ENCODE measurements around the gene CAMSAP1.

CAMSAP1 gene

GRCh38 chr9:135768516-135769218 lies 138.7 kb downstream of the CAMSAP1 start:
- TF ChIP-seq, protein P1, sequence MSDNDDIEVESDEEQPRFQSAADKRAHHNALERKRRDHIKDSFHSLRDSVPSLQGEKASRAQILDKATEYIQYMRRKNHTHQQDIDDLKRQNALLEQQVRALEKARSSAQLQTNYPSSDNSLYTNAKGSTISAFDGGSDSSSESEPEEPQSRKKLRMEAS (IDR thresholded peaks at IDR 0.05): peak; percentile 53; the same call in 1 of the 2 replicates
- TF ChIP-seq CEBPB (IDR thresholded peaks at IDR 0.05): no peak

- no peak for TF ChIP-seq ZBTB7A (IDR thresholded peaks at IDR 0.05; ENCODE audit: low read depth)
- TF ChIP-seq NFIC (IDR thresholded peaks at IDR 0.05): no peak
- TF ChIP-seq, protein P2, sequence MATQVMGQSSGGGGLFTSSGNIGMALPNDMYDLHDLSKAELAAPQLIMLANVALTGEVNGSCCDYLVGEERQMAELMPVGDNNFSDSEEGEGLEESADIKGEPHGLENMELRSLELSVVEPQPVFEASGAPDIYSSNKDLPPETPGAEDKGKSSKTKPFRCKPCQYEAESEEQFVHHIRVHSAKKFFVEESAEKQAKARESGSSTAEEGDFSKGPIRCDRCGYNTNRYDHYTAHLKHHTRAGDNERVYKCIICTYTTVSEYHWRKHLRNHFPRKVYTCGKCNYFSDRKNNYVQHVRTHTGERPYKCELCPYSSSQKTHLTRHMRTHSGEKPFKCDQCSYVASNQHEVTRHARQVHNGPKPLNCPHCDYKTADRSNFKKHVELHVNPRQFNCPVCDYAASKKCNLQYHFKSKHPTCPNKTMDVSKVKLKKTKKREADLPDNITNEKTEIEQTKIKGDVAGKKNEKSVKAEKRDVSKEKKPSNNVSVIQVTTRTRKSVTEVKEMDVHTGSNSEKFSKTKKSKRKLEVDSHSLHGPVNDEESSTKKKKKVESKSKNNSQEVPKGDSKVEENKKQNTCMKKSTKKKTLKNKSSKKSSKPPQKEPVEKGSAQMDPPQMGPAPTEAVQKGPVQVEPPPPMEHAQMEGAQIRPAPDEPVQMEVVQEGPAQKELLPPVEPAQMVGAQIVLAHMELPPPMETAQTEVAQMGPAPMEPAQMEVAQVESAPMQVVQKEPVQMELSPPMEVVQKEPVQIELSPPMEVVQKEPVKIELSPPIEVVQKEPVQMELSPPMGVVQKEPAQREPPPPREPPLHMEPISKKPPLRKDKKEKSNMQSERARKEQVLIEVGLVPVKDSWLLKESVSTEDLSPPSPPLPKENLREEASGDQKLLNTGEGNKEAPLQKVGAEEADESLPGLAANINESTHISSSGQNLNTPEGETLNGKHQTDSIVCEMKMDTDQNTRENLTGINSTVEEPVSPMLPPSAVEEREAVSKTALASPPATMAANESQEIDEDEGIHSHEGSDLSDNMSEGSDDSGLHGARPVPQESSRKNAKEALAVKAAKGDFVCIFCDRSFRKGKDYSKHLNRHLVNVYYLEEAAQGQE (IDR thresholded peaks at IDR 0.05; ENCODE audit: low read depth): no peak
- TF ChIP-seq CREB1 (IDR thresholded peaks at IDR 0.05; ENCODE audit: low read depth): no peak
- TF ChIP-seq CEBPB (IDR thresholded peaks at IDR 0.05): no peak
- no peak for TF ChIP-seq FOXM1 (IDR thresholded peaks at IDR 0.05; ENCODE audit: borderline replicate concordance, low read depth)
- TF ChIP-seq, protein P3, sequence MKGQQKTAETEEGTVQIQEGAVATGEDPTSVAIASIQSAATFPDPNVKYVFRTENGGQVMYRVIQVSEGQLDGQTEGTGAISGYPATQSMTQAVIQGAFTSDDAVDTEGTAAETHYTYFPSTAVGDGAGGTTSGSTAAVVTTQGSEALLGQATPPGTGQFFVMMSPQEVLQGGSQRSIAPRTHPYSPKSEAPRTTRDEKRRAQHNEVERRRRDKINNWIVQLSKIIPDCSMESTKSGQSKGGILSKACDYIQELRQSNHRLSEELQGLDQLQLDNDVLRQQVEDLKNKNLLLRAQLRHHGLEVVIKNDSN (IDR thresholded peaks at IDR 0.05): no peak
- TF ChIP-seq TAF1 (IDR thresholded peaks at IDR 0.05; ENCODE audit: low read depth): no peak
- TF ChIP-seq, protein P1 (IDR thresholded peaks at IDR 0.05): no peak
- no peak for TF ChIP-seq TCF12 (IDR thresholded peaks at IDR 0.05; ENCODE audit: low read depth)
- no peak for TF ChIP-seq TEAD4 (IDR thresholded peaks at IDR 0.05)
- no peak for TF ChIP-seq EP300 (IDR thresholded peaks at IDR 0.05; ENCODE audit: borderline replicate concordance)
- no peak for TF ChIP-seq EGR1 (IDR thresholded peaks at IDR 0.05)
Measured at GRCh38 chr9:135766707-135767106, 140.6 kb downstream of the CAMSAP1 start.

DNA sequence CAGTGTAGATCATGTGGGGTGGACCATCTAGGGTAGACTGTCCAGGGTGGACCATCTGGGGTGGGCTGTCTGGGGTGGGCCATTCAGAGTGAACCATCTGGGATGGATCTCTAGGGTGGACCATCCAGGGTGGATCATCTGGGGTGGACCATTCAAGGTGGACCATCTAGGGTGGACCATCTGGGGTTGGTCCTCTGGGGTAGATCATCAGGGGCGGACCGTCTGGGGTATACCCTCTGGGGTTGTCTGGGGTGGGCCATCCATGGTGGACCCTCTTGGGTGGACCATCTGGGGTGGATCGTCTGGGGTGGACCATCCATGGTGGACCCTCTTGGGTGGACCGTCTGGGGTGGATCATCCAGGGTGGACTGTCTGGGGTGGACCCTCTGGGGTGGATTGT lies 141.1 kb downstream of the CAMSAP1 start:
- TF ChIP-seq TAF1 (IDR thresholded peaks at IDR 0.05; ENCODE audit: low read depth) (no peak), TCF12 (IDR thresholded peaks at IDR 0.05; ENCODE audit: low read depth) (no peak), NFIC (IDR thresholded peaks at IDR 0.05) (no peak), CREB1 (IDR thresholded peaks at IDR 0.05; ENCODE audit: low read depth) (no peak)

DNA sequence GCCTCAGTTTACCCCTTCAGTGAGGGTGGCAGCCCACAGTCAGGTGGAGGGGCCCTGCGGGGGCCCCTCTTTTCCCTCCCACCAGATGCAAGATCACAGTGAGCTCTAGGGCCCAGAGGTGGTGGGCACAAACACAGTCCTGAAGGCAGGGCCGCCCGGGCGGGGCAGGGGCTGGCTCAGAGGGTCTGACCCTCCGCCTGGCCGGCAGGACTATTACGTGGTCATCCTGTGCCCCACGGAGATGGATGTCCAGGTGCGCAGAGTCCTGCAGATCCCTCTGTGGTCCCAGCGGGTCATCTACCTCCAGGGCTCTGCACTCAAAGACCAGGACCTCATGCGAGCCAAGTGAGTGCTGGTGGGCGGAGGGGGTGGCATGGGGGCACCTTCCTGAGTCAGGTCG lies 141.9 kb downstream of the CAMSAP1 start:
- TF ChIP-seq FOXM1 (IDR thresholded peaks at IDR 0.05; ENCODE audit: borderline replicate concordance, low read depth): no peak
- no peak for TF ChIP-seq NFIC (IDR thresholded peaks at IDR 0.05)
- no peak for TF ChIP-seq EP300 (IDR thresholded peaks at IDR 0.05; ENCODE audit: borderline replicate concordance)
- no peak for TF ChIP-seq TCF12 (IDR thresholded peaks at IDR 0.05; ENCODE audit: low read depth)
- TF ChIP-seq, protein P3 (IDR thresholded peaks at IDR 0.05): no peak
- TF ChIP-seq, protein P2 (IDR thresholded peaks at IDR 0.05; ENCODE audit: low read depth): no peak
- TF ChIP-seq RAD21 (IDR thresholded peaks at IDR 0.05; ENCODE audit: low read depth): no peak
- TF ChIP-seq, protein P1 (IDR thresholded peaks at IDR 0.05): no peak
- TF ChIP-seq EGR1 (IDR thresholded peaks at IDR 0.05): no peak
- TF ChIP-seq YY1 (IDR thresholded peaks at IDR 0.05; ENCODE audit: low read depth): no peak
- no peak for TF ChIP-seq ZBTB7A (IDR thresholded peaks at IDR 0.05; ENCODE audit: low read depth)
- no peak for TF ChIP-seq TAF1 (IDR thresholded peaks at IDR 0.05; ENCODE audit: low read depth)
- no peak for TF ChIP-seq TEAD4 (IDR thresholded peaks at IDR 0.05)
- TF ChIP-seq CEBPB (IDR thresholded peaks at IDR 0.05): no peak
- no peak for TF ChIP-seq CREB1 (IDR thresholded peaks at IDR 0.05; ENCODE audit: low read depth)

GRCh38 chr9:135764731-135765130 lies 142.6 kb downstream of the CAMSAP1 start:
- no peak for TF ChIP-seq CREB1 (IDR thresholded peaks at IDR 0.05; ENCODE audit: low read depth)
- TF ChIP-seq, protein P1 (IDR thresholded peaks at IDR 0.05): no peak
- TF ChIP-seq, protein P3 (IDR thresholded peaks at IDR 0.05): no peak
- no peak for TF ChIP-seq CEBPB (IDR thresholded peaks at IDR 0.05)
- TF ChIP-seq YY1 (IDR thresholded peaks at IDR 0.05; ENCODE audit: low read depth): no peak
- TF ChIP-seq EGR1 (IDR thresholded peaks at IDR 0.05): no peak
- no peak for TF ChIP-seq TCF12 (IDR thresholded peaks at IDR 0.05; ENCODE audit: low read depth)
- no peak for TF ChIP-seq TEAD4 (IDR thresholded peaks at IDR 0.05)
- TF ChIP-seq ZBTB7A (IDR thresholded peaks at IDR 0.05; ENCODE audit: low read depth): no peak
- no peak for TF ChIP-seq NFIC (IDR thresholded peaks at IDR 0.05)
- TF ChIP-seq FOXM1 (IDR thresholded peaks at IDR 0.05; ENCODE audit: borderline replicate concordance, low read depth): no peak
- TF ChIP-seq EP300 (IDR thresholded peaks at IDR 0.05; ENCODE audit: borderline replicate concordance): no peak
- TF ChIP-seq RAD21 (IDR thresholded peaks at IDR 0.05; ENCODE audit: low read depth): no peak
- no peak for TF ChIP-seq TAF1 (IDR thresholded peaks at IDR 0.05; ENCODE audit: low read depth)
- TF ChIP-seq, protein P2 (IDR thresholded peaks at IDR 0.05; ENCODE audit: low read depth): no peak
